HG03196 (cell line): ENCODE results near the gene MS4A12.
"Not testable (repeated sequence)": the region's sequence is repeated elsewhere in the genome, so short reads cannot be mapped to it uniquely, and the experiment has no call there.

Source experiments
- ATAC-seq: cut with Tn5 transposase; IDR thresholded peaks from one replicate; pipeline ENCODE4 v1.9.1; 2021; ENCODE audit not compliant: unreplicated experiment

Gene MS4A12

DNA sequence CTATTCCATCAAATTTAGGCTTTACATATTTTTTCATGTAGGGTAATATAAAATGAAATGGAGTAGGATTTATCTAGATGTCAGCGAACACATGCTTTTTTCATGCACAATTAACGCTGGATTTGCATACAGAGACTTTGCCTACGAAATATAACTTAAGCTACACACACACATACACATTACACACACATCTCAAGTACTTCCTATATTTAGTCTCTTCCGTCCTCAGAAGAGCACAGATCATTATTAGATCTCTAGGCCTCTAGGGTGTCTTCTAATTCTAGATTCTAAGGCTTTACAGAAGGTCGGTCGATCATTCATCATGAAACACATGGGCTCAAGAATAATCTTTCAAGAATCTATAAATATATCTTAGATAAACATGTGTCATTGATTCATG, 18.8 kb downstream of the MS4A12 start:
- no peak for ATAC-seq

DNA sequence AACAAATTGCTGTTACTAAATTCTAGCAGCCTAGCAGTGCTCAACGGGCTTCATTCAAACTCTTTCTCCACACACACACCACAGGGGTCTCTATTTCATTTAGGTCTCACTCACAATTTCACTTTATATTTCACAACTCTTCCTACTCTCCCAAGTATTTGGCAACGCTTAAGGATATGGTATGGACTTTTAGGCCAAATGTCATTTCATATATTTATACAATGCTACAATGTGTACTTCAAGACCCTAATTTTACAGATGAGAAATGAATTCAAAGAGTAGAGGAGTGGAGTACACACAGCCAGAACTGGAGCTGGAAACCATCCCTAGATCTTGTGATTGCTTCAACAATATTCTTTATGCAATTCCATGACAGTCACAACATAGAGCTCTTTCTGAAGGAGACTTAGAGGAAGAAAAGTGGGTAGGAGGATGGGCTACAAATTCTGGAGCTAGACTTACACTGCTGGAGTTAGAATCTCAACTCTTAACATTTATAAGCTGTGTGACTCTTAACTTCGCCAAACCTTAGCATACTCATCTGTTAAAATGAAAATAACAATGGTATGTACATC, 20.2 kb downstream of the MS4A12 start:
- ATAC-seq, result no peak

DNA sequence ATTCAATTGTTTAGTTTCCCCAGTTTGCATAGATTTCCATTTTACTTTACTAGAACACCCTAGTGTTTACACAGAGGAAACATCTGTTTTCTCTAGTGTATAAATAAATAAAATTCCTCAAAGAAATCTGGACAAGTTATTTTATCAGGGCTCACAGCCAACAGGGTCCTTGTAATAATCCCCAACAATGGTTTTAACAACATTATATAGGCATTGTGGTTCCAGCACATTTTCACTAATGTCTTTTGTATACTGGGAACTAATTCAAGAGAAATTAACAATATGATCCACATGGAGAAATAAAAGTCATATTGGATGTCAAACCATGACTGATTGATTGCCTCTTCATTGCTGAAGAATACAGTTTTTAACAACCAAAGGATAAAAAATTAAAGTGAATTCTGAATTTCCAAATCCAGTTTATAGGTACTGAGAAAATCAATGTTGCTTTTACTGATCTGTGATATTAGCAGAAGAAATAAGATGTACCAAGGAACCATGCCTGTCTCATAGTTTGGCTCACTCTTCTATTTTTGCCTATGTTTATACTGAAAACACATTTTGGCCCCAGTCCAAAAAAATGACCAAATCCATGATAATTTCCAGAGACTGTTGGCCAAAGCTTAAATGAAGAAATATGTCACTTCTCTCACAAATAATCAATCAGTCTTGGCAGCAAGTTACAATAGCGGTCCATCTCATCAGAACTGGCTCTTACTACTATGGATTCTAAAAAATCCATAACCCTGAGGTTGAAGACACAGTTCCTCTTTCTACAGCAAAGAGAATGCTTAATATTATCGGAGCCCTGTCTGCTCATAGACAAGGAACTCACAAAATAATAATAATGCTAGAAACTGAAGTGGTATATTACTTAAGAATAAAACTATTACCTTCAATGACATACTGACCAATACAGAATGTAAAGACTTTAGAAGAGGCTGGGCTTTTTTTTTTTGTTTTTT, 21.2 kb downstream of the MS4A12 start:
- no peak for ATAC-seq

DNA sequence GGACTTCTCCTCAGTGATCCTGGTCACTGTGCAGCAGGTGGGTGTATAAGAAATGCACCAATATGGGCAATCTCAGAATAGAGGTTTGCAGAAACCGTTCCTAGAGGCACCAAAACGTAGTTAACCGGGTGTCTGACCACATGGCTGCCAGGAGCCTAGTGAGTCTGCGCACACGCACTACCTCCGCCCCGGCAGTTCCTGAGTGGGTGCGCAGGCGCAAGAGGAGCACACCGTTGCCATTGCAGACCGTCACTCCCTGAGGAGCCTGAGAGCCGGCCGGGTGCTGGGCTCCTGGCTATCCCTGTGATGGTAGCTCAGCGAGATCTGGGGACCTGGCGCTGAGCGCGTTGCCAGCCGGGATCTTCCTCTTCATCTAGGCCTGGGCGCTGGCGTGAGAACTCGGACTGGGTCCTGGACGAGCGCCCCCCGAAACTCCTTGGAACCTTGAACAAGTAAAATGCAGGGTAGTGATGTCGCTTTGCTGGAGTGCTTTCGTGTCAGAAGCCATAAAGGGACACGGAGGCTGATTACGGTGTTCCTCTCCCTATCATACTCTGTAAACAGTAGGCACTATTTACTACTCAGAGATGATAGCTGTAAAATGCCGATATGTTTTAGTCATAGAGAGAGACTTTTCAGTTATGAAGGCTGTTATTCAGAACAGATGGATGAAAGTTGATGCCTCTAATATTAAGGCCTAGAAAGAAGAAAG, 22.7 kb downstream of the MS4A12 start, which contains the start of gene MS4A13:
Gene MS4A13, plus strand, starts transcription at position 249 of the 712 bp plus-strand sequence. CDS start 2,692 bp downstream, outside the sequence.
- no peak for ATAC-seq

DNA sequence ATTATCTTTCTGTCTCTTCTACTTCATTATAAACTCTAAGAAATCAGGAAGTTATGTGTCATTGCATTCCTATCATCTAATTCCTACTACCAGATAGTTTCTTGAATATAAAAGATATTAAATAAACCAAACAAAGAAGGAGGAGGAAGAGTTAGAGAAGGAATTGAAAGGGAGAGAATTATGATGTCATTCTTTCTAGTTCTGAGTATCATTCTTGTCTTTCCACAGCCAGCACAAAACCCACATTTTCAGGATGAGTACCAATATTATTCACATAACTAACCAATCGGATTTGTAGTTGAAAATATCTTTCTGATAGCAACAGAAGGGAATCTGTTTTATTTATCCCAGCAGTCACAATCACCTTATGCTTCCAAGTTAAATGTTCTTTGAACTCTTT, 35.9 kb downstream of the MS4A12 start:
- no peak for ATAC-seq

DNA sequence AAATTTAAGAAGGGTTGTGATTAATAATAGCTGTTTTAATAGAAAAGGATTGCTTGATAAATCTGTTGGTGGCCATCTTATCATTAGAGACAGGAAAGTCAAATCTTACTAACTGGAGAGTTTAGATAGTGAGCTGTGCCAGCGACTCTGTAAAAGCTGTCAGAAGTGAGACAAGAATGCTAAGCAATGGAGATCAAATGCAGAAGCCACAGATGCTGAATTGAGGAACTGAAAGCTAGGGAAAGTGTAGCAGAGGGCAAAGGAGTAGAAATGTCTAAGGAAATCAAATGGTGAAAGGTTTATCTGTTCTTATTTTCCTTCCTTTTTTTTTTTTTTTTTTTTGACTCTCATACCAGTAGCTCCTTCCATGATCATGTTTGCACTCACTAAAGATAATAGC, 36.4 kb downstream of the MS4A12 start:
- no peak for ATAC-seq

DNA sequence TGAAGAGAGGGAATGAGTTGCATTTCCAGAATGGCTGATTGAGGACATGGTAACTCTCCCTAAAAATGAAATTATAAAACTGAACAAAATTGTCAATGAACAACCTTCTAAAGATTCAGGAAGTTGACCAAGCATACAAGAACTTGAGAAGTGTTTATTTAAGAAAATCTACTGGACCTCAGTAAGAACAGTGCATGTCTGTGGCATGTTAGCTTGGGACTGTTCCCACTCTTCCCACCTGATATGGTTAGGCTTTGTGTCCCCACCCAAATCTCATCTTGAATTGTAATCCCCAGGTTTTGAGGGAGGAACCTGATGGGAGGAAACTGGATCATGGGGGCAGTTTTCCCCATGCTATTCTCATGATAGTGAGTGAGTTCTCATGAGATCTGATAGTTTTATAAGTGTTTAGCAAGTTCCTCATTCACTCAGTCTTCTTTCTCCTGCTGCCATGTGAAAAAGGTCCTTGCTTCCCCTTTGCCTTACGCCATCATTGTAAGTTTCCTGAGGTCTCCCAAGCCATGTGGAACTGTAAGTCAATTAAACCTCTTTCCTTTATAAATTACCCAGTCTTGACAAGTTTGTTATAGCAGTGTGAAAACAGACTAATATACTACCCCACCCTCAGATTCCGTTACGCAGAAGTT, 38.0 kb downstream of the MS4A12 start:
- no peak for ATAC-seq

DNA sequence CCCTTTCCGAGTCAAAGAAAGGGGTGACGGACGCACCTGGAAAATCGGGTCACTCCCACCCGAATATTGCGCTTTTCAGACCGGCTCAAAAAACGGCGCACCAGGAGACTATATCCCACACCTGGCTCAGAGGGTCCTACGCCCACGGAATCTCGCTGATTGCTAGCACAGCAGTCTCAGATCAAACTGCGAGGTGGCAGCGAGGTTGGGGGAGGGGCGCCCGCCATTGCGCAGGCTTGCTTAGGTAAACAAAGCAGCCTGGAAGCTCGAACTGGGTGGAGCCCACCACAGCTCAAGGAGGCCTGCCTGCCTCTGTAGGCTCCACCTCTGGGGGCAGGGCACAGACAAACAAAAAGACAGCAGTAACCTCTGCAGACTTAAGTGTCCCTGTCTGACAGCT, 39.8 kb downstream of the MS4A12 start:
- ATAC-seq, result not testable (repeated sequence)

DNA sequence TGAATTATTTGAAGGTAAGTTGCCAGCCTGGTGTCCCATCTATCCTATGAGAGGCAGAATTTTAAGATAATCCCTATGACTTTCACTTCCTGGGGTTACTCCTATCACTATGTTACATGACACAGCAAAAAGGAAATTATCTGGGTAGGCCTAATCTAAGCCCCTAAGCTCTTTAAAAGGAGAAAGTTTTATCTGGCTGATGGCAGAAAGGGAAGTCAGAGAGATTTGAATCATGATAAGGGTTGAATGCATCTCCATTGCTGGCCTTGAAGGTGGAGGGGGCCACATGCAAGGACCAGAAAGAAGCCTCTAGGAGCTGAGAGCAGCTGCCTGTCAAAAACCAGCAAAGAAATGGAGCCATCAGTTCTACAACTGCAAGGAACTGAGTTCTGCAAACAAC, 46.0 kb downstream of the MS4A12 start:
- ATAC-seq, result not testable (repeated sequence)

DNA sequence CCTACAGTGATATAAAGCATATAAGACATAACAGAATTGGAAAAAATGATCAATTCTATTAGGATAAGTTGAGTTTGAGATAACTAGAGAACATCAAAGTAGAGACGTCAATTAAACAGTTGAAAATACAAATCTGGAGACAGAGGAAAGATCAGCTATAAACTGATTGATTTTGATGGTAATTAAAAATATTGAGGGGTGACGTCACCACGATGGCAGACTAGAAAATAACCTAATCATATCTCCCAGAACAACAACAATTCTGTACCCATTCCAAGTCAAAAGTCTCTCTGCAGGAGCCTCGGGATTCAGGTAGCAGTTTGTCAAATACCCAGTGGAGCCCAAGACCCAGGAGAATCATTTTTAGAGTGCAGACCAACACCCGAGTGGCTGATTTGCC, 51.5 kb downstream of the MS4A12 start:
- ATAC-seq, result no peak
